Measurements from ENCODE around the gene PIK3R6. TPM values are rescaled to one million over a fixed set of nuclear protein-coding genes. Genes with fewer than 3 reads are reported as not detected.
A peak's percentile ranks its signal among the peaks of the same experiment; 100 is the strongest.

Gene PIK3R6
- total RNA-seq, 2 donors from 2014 or later = 2.1 to 2.5 TPM

DNA sequence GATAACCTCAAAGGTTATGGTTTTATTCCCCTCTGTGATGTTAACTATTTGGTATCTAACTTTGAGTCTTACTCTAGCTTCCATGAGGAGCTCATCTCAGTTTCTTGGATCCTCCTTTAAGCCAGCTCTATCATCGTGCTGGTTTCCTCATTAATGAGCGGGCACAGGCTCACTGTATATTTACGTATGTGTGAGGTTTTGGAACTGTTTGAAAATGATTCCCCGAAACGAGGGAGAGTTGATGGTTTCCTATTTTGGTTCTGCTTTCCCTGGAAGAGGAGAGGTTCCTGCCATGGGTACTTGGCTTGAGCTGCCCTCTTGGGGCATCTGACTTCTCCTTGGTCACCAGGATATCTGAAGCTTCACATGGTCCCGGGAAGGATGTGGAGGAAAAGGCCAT, 32.7 kb upstream of the PIK3R6 start:
- no peaks in the 10 kb centered on the region for H3K36me3 Mint-ChIP-seq (ENCODE audit: low read depth)
- Histone ChIP-seq H3K9ac (ENCODE audit: extremely low read depth, low read length, poor library complexity, severe bottlenecking) (no peak overlapping the region), H3K4me3 (ENCODE audit: low read length) (no peak overlapping the region), H3K27me3 (ENCODE audit: control insufficient read depth, insufficient read depth, low read length, poor library complexity, severe bottlenecking) (no peaks in the 10 kb centered on the region), H3K4me1 (ENCODE audit: control insufficient read depth, insufficient read depth, low read length) (no peaks in the 10 kb centered on the region), H3K9me3 (ENCODE audit: control insufficient read depth, low read length) (no peaks in the 10 kb centered on the region), H3K36me3 (ENCODE audit: control insufficient read depth, insufficient read depth, low read length) (no peaks in the 10 kb centered on the region), H3K27ac (ENCODE audit: low read depth, low read length) (no peak overlapping the region)
- peak; percentile 39 for DNase-seq
- no peak overlapping the region for H3K27ac Mint-ChIP-seq
- no peak overlapping the region for H3K4me3 Mint-ChIP-seq
- H3K27me3 Mint-ChIP-seq (ENCODE audit: insufficient read depth) = peaks cover 14% of the 10 kb centered on the region
- 93 to 100% methylated on average over 1 to 6 of the region's 6 CpGs for WGBS, 2 experiments (ENCODE audit: insufficient coverage in 1 of 2, insufficient read length in 1 of 2)
- no peak for TF ChIP-seq CTCF (conservative IDR thresholded peaks at IDR 0.05)
- peaks cover 4% of the 10 kb centered on the region for H3K4me1 Mint-ChIP-seq
- no peaks in the 10 kb centered on the region for H3K9me3 Mint-ChIP-seq

- H3K9ac ChIP-seq (ENCODE audit: extremely low read depth, low read length, poor library complexity, severe bottlenecking) = no peak overlapping the region
- H3K27me3 ChIP-seq (ENCODE audit: control insufficient read depth, insufficient read depth, low read length, poor library complexity, severe bottlenecking) = no peaks in the 10 kb centered on the region
- no peak overlapping the region for H3K4me3 ChIP-seq (ENCODE audit: low read length)
- Mint-ChIP-seq H3K9me3 (no peaks in the 10 kb centered on the region), H3K4me3 (no peak overlapping the region), H3K27me3 (ENCODE audit: insufficient read depth) (peaks cover 14% of the 10 kb centered on the region), H3K27ac (no peak overlapping the region), H3K36me3 (ENCODE audit: low read depth) (no peaks in the 10 kb centered on the region), H3K4me1 (peaks cover 17% of the 10 kb centered on the region)
- H3K27ac ChIP-seq (ENCODE audit: low read depth, low read length) = no peak overlapping the region
- no peaks in the 10 kb centered on the region for H3K9me3 ChIP-seq (ENCODE audit: control insufficient read depth, low read length)
- no peaks in the 10 kb centered on the region for H3K36me3 ChIP-seq (ENCODE audit: control insufficient read depth, insufficient read depth, low read length)
- DNase-seq = no peak
- 92 to 97% methylated on average over 3 to 6 of the region's 6 CpGs for WGBS, 2 experiments (ENCODE audit: insufficient coverage in 1 of 2, insufficient read length in 1 of 2)
- TF ChIP-seq CTCF (conservative IDR thresholded peaks at IDR 0.05) = no peak
- H3K4me1 ChIP-seq (ENCODE audit: control insufficient read depth, insufficient read depth, low read length) = peaks cover 10% of the 10 kb centered on the region
Observed at GRCh38 chr17:8898636-8899035, 31.2 kb upstream of the PIK3R6 start.

GRCh38 chr17:8898126-8898525, 30.7 kb upstream of the PIK3R6 start:
- H3K4me1 ChIP-seq (ENCODE audit: control insufficient read depth, insufficient read depth, low read length) = peaks cover 13% of the 10 kb centered on the region
- no peaks in the 10 kb centered on the region for H3K36me3 ChIP-seq (ENCODE audit: control insufficient read depth, insufficient read depth, low read length)
- no peaks in the 10 kb centered on the region for H3K36me3 Mint-ChIP-seq (ENCODE audit: low read depth)
- H3K4me1 Mint-ChIP-seq = peaks cover 19% of the 10 kb centered on the region
- no peak for TF ChIP-seq CTCF (conservative IDR thresholded peaks at IDR 0.05)
- H3K4me3 ChIP-seq (ENCODE audit: low read length) = no peak overlapping the region
- H3K9me3 Mint-ChIP-seq = no peaks in the 10 kb centered on the region
- peaks cover 14% of the 10 kb centered on the region for H3K27me3 Mint-ChIP-seq (ENCODE audit: insufficient read depth)
- H3K27ac Mint-ChIP-seq = no peak overlapping the region
- H3K9me3 ChIP-seq (ENCODE audit: control insufficient read depth, low read length) = no peaks in the 10 kb centered on the region
- H3K27me3 ChIP-seq (ENCODE audit: control insufficient read depth, insufficient read depth, low read length, poor library complexity, severe bottlenecking) = no peaks in the 10 kb centered on the region
- DNase-seq = peak; percentile 19
- H3K4me3 Mint-ChIP-seq = no peak overlapping the region
- H3K9ac ChIP-seq (ENCODE audit: extremely low read depth, low read length, poor library complexity, severe bottlenecking) = no peak overlapping the region
- 95% methylated on average over 2 of the region's 2 CpGs for WGBS, 2 experiments (ENCODE audit: insufficient coverage in 1 of 2, insufficient read length in 1 of 2)
- no peak overlapping the region for H3K27ac ChIP-seq (ENCODE audit: low read depth, low read length)
